Fibroblast of lung (primary cell): Measurements from ENCODE around the gene GPC5.

Source experiments
- EZH2 ChIP-seq: IDR thresholded peaks from 2 replicates; pipeline ENCODE4 v1.5.1; 2012; ENCODE audit warnings: low read length, control low read depth, mild to moderate bottlenecking; ENCODE audit errors: missing control alignments
- TF ChIP-seq, protein P1 (sequence below), 2 donors: IDR thresholded peaks in 1 of 2; conservative IDR thresholded peaks in 1 of 2; 1 replicate in 1 of 2; 2 replicates in 1 of 2; pipeline ENCODE4 v1.5.1; 2011 to 2012; ENCODE audit warnings: low read length in 2 of 2, control low read depth in 1 of 2, inconsistent platforms in 1 of 2, low read depth in 1 of 2, mild to moderate bottlenecking in 1 of 2

DNA sequence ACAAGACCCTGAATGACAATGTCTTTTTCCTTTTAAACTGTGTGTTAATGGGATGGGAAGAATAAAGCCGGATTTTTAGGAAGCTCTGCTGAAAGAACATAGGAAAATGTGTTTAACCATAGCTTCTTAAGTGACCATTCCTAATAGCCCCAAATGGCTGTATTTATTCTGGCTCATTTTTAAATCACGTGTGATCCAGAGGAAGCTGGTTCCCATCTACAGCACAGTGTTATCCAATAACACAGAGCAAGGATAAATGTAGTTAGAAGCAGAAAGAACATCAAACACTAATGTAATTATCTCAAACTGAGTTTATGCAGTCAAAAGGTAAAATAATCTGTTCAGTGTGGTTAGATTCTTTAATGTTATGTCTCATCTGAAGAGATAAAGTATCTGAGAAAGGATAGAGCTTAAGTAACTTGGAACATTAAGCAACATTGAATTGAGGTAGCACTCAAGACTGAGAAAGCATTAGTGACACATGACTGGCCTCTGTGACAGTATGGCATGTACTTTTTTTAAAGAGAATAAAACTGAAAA, 853.3 kb downstream of the GPC5 start:
- TF ChIP-seq, protein P1, sequence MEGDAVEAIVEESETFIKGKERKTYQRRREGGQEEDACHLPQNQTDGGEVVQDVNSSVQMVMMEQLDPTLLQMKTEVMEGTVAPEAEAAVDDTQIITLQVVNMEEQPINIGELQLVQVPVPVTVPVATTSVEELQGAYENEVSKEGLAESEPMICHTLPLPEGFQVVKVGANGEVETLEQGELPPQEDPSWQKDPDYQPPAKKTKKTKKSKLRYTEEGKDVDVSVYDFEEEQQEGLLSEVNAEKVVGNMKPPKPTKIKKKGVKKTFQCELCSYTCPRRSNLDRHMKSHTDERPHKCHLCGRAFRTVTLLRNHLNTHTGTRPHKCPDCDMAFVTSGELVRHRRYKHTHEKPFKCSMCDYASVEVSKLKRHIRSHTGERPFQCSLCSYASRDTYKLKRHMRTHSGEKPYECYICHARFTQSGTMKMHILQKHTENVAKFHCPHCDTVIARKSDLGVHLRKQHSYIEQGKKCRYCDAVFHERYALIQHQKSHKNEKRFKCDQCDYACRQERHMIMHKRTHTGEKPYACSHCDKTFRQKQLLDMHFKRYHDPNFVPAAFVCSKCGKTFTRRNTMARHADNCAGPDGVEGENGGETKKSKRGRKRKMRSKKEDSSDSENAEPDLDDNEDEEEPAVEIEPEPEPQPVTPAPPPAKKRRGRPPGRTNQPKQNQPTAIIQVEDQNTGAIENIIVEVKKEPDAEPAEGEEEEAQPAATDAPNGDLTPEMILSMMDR (conservative IDR thresholded peaks at IDR 0.05 in 1 of 2, IDR thresholded peaks at IDR 0.05 in 1 of 2; ENCODE audit: low read depth in 1 of 2, low read length in 2 of 2) = no peak
- TF ChIP-seq EZH2 = no peak
